NCI-H69 (cell line): ENCODE measurements around the gene TLDC2.
"Not testable (repeated sequence)": the region's sequence is repeated elsewhere in the genome, so short reads cannot be mapped to it uniquely, and the experiment has no call there.

Experiments
- DNase-seq: peaks from one replicate; lab custom pipeline; 2025; lab: John Stamatoyannopoulos, UW

Gene TLDC2

DNA sequence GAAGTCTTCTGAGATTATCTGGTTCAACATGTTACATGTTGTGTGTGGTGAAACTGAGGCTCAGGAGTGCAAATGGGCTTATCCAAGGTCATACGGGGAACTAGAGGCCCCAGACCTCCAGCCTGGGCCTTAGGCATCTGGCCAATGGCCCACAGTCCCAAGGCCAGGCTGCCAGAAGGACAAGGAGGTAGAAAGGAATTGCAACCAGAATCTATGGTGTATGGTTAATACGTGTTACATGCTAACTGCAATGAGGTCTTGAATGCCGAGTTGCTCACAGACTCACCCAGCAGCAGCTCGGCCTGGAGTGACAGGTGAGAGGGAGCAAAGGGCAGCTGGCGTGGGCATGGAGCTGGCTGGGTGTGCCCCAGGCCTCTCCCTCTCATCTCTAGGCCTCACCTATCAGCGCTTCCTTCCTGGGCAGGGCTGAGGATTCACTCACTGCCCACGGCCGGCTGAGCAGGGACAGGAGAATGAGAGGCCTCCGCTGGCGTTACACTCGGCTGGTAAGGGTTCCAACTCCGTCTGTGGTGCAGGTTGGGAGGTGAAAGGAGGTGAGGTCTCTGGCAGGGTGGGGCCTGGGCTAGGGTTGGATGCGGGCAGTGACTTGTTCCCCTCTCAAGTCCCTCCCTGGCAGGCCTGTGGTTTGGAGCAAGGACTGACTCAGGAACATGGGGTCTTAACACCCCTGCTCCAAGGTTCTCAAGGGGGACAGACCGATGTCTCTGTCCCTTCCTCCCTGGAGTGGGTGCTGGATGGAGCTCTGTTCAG lies at the start of gene TLDC2:
TSS of gene TLDC2 (plus strand) at position 437 of the 771 bp plus-strand sequence. CDS start at position 474, 37 bp downstream.
- DNase-seq = no peak

- DNase-seq = no peak
These were observed 49.2 kb upstream of the TLDC2 start for GRCh38 chr20:36826554-36827244.

GRCh38 chr20:36827541-36828279 lies 48.2 kb upstream of the TLDC2 start:
- no peak for DNase-seq

DNA sequence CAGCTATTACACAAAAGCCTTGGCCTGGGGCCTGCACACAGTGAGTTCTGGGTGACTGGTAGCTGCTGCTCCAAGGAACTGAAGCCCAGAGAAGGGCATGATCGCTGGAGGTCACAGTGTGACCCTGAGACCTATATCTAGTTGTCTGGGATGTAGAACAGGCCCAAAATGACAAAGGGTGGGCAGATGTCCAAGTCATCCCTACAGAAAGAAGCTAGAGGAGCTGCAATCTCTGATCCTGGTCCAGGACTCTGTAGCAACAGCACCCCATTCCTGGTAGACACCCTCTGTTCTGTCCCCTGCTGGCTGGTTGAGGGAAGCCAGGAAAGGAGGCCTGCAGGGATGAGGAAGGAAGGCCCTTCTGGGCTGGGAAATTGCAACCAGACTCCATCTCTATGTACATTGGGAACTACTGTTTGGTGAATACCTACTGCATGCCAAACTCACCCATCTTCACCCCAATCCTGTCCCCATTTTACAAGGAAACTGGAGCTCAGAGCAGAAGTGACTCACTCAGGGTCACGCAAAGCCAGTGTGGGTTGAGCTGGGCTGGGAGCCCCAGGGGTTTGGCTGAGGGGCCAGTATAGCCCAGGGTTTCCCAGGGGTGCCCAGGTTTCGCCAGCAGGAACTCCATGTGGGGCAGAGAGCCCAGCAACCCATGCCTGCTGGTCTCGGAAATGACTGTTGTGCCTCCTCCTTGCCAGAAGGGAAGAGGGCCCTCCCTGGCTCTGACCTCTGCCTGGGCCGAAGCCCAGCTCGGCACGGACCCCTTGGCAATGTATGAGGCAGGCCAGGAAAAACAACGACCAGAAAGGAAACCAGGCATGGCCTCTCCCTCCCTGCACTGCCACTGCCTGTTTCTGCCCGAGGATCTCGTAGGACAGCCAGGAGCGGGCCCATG lies 44.9 kb upstream of the TLDC2 start:
- no peak for DNase-seq

GRCh38 chr20:36832791-36833190 lies 43.1 kb upstream of the TLDC2 start:
- DNase-seq = no peak

DNA sequence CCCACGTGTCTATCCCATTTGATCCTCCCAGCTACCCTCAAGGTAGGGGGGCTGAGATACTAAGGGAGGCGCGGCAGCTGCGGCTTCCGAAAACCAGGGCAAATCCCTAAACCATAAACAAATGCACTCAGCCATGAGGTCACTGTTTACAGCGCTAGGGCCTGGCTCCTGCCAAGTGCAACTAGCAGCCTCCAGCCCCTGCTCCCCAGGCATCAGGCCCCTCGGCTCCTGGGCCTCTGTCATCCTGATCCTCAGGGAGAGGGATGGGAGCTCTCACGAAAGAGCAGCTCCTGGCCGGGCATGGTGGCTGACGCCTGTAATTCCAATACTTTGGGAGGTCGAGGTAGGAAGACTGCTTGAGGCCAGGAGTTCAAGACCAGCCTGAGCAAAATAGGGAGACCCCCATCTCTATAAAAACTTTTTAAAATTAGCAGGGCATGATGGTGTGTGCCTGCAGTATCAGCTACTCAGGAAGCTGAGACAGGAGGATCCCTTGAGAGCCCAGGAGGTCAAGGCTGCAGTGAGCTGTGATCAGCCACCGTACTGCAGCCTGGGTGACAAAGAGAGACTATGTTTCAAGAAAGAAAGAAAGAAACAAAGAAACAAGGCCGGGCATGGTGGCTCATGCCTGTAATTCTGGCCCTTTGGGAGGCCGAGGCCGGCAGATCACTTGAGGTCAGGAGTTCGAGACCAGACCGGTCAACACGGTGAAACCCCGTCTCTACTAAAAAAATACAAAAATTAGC lies 42.5 kb upstream of the TLDC2 start:
- DNase-seq = no peak

DNA sequence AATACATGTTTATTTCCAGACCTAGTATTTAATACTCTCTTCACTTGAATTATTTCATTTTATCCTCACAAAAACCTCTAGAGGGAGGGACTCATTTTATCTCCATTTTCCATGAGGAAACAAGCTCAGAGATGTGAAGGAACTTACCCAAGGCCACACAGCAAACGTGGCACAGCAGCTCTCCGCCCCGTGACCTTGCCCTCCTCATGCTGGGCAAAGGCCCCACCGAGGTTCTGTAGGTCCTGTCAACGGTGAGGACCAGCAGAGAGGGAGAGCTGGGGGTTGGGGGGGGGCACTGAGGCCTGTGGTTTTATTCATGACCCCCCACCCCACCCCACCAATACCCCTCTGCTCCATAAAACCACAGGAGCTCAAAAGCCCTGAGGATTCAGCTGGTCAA lies 40.9 kb upstream of the TLDC2 start:
- DNase-seq = no peak

- DNase-seq = peak; percentile 92
These were observed 40.3 kb upstream of the TLDC2 start for GRCh38 chr20:36835453-36836198.

DNA sequence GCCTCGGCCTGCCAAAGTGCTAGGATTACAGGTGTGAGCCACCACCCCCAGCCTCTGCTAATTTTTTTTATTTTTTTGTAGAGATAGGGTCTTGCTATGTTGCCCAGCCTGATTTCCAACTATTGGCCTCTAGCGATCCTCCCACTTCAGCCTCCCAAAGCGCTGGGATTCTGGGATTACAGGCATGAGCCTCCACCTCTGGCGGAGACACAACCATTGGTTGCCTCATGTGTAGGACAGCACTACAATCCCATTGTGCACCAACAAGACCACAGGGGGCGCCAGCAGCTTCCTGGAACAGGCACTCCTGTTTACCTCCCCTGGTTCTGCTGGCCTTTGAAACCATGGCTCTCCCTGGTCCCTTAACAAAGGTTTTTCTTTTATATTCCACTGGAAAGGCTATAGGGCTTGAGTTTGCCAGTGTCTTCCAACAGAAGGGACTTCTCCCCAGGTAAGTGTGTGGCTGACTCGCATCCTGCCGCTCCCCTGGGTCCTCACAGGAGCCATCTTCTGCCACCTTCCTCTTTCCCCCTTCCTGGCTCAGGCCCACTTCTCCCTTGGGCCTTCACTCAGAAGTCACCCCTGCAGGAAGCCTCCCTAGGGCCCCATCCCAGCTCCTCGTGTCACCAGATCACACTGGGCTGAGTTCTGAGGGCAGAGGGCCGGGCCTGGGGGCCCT lies 39.2 kb upstream of the TLDC2 start:
- DNase-seq = peak; percentile 82

GRCh38 chr20:36838376-36838775 lies 37.6 kb upstream of the TLDC2 start:
- DNase-seq = peak; percentile 53

- no peak for DNase-seq
These were observed 36.8 kb upstream of the TLDC2 start for GRCh38 chr20:36839150-36839549.

DNA sequence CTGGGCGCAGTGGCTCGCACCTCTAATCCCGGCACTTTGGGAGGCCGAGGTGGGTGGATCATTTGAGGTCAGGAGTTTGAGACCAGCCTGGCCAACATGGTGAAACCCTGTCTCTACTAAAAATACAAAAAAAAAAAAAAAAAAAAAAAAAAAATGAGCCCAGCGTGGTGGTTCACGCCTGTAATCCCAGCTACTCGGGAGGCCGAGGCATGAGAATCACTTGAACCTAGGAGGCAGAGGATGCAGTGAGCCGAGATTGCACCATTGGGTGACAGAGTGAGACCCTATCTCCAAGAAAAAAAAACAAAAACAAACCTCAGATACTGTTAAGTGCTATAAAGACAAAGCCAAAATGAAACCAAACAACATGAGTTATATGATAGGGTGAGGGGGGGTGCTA lies 34.9 kb upstream of the TLDC2 start:
- DNase-seq = not testable (repeated sequence)

GRCh38 chr20:36845288-36845971 lies 30.5 kb upstream of the TLDC2 start:
- DNase-seq = peak; percentile 94

- DNase-seq = peak; percentile 83
These were observed 28.8 kb upstream of the TLDC2 start for GRCh38 chr20:36847009-36847709.

- DNase-seq = no peak
These were observed 28.3 kb upstream of the TLDC2 start for GRCh38 chr20:36847710-36848040.

GRCh38 chr20:36848078-36848660 lies 27.8 kb upstream of the TLDC2 start:
- no peak for DNase-seq

DNA sequence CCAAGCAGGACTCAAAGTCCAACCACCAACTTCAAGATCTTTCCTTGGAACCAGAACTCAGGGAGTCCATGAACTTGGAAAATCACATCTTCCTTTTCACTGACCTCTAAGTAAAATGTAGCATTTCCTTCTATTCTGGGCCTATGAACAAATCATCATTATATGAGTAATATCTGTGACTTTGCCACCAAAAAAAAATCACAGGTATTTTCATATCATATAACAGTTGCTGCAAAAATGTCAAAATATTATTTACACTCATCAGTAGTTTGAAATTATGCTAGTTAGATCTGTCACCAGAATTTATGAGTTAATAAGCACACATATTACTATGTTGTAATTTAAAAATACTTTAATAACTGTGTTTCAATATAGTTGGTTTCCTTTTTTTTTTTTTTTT lies 27.3 kb upstream of the TLDC2 start:
- no peak for DNase-seq
